ENCODE measurements around the gene KDM5A.
"Not testable (repeated sequence)": the region's sequence is repeated elsewhere in the genome, so short reads cannot be mapped to it uniquely, and the experiment has no call there.

KDM5A gene

GRCh38 chr12:389142-390096 lies at the start of gene KDM5A:
Gene KDM5A, minus strand, starts transcription at chr12:389320. Its CDS starts 229 bp downstream, at chr12:389091.
- peak; percentile 82 to 83 for DNase-seq (ENCODE audit: low read depth in 2 of 2)

GRCh38 chr12:435737-436136 lies 46.6 kb upstream of the KDM5A start:
- not testable (repeated sequence) for DNase-seq (ENCODE audit: low read depth in 2 of 2)

GRCh38 chr12:422526-422925 lies 33.4 kb upstream of the KDM5A start:
- DNase-seq (ENCODE audit: low read depth in 2 of 2): no peak

DNA sequence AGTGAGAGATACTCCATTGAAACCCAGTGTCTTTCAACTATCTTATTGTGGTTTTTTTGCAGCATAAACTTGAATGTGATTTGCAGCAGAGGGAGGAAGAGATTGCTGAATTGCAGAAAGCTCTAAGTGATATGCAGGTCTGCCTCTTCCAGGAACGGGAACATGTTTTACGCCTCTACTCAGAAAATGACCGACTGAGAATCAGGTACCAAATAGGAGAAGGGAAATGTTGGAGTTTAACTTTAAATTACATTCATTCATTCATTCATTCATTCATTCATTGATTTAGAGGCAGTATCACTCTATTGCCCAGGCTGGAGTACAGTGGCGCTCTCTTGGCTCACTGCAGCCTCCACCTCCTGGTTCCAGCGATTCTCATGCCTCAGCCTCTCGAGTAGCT lies 29.3 kb upstream of the KDM5A start:
- DNase-seq (ENCODE audit: low read depth in 2 of 2): no peak

DNA sequence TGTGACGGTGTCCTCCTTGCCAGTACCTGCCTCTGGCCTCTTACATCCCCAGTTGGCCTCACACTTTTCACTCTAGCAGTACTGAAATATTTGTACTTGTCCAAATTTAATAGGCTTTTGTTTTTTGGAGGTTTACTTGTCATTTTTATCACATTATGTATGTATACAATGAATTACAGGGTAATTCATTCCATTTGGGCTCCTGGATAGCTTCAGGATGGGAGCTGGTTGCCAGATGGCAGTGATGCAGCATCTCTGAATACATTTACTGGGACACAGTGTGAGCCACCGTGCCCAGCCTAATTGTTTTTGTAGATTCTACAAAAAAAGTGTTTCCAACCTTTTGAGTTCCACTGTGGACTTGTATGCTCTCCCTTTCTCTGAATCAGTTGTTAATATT lies 25.7 kb upstream of the KDM5A start:
- DNase-seq (ENCODE audit: low read depth in 2 of 2): no peak

DNA sequence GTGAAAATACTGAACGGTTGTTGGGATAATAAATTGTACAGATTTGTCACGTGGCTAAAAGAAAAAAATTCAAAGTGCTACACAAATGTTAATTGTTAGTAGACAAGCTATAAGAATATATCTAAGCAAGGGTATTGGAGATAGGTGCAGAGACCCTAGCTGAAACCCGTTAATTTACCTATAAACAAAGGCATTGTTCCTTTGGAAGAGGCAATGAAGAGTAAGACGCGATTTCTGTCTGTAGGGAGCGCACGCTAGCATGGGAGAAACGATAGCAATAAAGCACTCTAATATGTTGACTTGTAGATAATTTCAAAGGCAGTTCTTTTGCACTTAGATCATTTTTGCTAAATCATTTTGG lies 12.9 kb upstream of the KDM5A start:
- no peak for DNase-seq (ENCODE audit: low read depth in 2 of 2)

DNA sequence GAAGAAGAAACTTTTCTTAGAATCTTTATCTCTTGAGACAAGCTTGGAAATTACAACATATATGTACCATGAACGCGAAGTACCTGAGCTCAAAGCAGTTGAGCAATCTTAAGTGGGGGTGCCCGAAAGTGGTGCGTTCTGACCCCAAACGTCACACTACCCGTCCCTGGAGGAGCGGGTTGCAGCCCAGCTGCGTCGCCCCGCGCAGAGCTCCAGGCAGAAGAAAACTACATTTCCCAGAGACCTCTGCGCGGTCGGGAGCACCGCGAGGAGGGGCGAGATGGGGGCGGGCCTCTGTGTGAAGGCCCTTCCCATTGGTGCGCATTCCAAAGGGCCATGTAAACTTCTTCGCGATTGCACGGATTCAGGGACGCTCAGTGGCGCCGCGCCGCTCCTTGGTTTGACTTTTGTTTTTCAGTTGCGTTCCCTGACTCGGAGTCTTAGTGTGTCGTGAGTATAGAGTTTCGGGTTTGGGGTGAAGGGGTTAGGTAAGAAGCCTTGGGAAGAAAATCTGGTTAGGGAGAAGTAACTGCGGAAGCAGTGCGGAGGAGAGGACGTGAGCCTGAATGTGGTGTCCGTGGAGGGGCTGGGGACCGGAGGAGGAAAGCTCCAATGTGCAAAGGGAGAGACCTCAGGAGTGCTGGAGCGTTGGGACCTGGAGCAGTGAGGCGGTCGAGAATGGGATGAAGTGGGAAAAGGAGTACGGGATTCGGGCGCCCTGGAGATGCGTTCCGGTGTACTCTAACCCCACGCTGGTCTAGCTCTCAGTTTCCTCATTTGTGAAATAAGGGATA lies 12.3 kb upstream of the KDM5A start, which contains the start of gene CCDC77:
Gene CCDC77, plus strand, starts transcription at position 410 of the 794 bp plus-strand sequence. CDS start 7,740 bp downstream, outside the sequence.
- DNase-seq (ENCODE audit: low read depth in 2 of 2): peak; percentile 83 to 86

DNA sequence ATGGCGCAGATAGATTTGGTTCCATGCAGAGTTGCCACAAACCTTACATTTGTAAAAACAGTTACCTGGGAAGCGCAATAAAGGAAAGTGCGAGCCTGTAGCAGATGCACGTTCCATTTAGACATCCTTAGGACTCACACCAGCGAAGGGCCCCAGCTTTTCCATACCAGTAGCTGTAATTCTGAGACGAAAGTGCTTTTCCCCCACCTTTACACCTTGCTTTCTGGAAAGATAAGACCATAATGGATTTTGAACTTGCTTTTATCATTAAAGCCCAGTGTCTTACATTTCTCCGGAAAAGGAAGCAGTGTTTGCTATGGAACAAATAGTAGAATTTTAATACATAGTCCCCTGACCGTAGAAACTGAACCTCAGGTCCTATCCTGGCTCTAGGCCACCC lies 11.7 kb upstream of the KDM5A start:
- DNase-seq (ENCODE audit: low read depth in 2 of 2): no peak

- DNase-seq (ENCODE audit: low read depth in 2 of 2): peak; percentile 14 to 22
Observed at GRCh38 chr12:388541-389141, 479 bp downstream of the KDM5A start.

DNA sequence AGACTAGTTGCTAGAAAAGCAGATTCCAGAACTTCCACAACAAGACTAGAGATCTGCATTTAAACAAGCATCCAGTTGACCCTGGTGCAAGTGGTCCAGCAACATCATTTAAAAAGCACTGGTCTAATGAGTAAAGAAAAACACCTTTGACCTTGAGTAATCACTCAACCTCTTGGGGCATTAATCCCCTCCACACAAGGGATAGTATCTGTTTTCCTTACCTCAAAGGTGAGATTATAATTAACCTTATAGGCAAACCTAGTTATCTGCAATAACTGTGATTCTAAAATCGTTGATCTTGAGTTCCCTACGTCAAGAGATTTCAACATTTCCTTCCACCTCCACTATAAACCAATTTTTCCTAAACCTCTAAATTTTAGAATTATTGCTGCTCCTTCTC lies 1.1 kb downstream of the KDM5A start:
- no peak for DNase-seq (ENCODE audit: low read depth in 2 of 2)

GRCh38 chr12:386651-387050 lies 2.5 kb downstream of the KDM5A start:
- no peak for DNase-seq (ENCODE audit: low read depth in 2 of 2)

DNA sequence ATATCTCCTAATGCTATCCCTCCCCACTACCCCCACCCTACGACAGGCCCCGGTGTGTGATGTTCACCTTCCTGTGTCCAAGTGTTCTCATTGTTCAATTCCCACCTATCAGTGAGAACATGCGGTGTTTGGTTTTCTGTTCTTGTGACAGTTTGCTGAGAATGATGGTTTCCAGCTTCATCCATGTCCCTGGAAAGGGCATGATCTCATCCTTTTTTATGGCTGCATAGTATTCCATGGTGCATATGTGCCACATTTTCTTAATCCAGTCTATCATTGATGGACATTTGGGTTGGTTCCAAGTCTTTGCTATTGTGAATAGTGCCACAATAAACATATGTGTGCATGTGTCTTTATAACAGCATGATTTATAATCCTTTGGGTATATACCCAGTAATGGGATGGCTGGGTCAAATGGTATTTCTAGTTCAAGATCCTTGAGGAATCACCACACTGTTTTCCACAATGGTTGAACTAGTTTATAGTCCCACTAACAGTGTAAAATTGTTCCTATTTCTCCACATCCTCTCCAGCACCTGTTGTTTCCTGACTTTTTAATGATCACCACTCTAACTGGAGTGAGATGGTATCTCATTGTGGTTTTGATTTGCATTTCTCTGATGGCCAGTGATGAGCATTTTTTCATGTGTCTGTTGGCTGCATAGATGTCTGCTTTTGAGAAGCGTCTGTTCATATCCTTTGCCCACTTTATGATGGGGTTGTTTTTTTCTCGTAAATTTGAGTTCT lies 18.2 kb downstream of the KDM5A start:
- not testable (repeated sequence) for DNase-seq (ENCODE audit: low read depth in 2 of 2)

DNA sequence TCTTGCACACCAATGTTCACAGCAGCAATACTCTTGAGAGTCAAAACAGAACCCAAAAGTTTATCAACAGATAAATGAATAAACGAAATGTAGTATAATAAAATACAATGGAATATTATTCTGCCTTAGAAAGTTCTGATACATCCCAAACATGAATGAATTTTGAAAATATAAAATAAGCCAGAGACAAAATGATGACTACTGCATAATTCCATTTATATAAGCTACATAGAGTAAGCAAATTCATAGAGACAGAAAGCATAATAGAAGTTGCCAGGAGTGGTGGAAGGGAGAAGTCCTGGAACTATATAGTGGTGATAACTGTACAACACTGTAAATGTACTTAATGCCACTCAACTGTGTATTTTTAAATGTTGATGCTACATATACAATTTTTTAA lies 21.1 kb downstream of the KDM5A start:
- DNase-seq (ENCODE audit: low read depth in 2 of 2): no peak

GRCh38 chr12:366820-367219 lies 22.3 kb downstream of the KDM5A start:
- no peak for DNase-seq (ENCODE audit: low read depth in 2 of 2)

GRCh38 chr12:359091-359490 lies 30.0 kb downstream of the KDM5A start:
- no peak for DNase-seq (ENCODE audit: low read depth in 2 of 2)

DNA sequence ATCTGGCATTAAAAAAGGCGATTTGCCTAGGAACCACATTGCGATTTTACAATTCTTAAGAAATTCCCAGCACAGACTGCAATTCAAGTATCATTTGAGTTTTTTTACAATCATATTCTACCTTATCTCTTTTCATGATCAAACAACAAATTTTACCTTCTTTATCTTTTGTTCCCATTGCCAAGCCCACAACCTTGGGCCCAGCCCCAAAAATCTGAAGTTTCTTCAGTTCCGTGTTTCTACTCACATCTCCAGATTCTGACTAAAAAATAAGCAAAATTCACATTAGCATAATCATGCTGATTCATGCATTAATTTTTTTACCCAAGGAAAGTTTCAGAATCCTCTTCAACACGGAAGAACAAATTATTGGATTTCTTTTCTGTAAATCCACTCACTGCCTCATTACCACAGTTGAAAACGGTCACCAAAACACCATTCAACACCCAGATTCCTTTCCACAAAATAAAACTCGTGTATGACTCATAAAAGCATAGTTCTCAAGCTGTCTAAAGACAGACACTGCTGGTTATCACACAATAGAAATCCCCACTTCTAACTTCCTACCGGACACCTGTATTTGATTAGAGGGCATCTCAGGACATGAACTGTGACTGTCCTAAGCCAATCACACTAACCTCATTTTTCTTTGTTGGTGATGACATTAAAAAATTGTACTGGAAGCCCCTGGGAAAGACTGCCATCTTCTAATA lies 32.7 kb downstream of the KDM5A start:
- no peak for DNase-seq (ENCODE audit: low read depth in 2 of 2)

DNA sequence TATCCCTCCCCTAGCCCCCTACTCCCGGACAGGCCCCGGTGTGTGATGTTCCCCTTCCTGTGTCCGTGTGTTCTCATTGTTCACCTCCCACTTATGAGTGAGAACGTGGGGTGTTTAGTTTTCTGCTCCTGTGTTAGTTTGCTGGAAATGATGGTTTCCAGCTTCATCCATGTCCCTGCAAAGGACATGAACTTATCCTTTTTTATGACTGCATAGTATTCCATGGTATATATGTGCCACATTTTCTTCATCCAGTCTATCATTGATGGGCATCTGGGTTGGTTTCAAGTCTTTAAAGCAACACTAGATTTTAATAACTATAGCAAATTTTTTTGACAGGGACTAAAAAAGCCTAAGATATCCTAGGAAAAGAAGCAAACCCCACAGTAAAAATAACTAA lies 37.9 kb downstream of the KDM5A start:
- DNase-seq (ENCODE audit: low read depth in 2 of 2): not testable (repeated sequence)

DNA sequence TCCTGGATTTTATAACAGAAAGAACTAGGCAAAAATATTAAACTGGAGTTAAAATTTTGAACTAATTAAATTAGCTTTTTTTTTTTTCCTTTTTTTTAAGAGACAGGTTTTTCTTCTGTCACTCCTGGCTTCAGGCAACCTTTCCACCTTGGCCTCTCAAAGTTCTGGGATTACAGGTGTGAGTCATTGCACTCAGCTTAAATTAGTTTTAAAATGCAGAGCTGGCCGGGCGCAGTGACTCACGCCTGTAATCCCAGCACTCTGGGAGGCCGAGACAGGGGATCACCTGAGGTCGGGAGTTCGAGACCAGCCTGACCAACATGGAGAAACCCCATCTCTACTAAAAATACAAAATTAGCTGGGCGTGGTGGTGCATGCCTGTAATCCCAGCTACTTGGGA lies 39.5 kb downstream of the KDM5A start:
- not testable (repeated sequence) for DNase-seq (ENCODE audit: low read depth in 2 of 2)

GRCh38 chr12:343036-343435 lies 46.1 kb downstream of the KDM5A start:
- DNase-seq (ENCODE audit: low read depth in 2 of 2): not testable (repeated sequence)

GRCh38 chr12:337039-337438 lies 52.1 kb downstream of the KDM5A start:
- DNase-seq (ENCODE audit: low read depth in 2 of 2): no peak

GRCh38 chr12:334125-334524 lies 55.0 kb downstream of the KDM5A start:
- DNase-seq (ENCODE audit: low read depth in 2 of 2): no peak
